PC-3 (cell line): ENCODE data around the gene CADPS2. TPM values are rescaled to one million over a fixed set of nuclear protein-coding genes. Genes with fewer than 3 reads are reported as not detected.

ENCODE experiments used
- ATAC-seq: fragments of 200-7000 bp; cut with Tn5 transposase; 2 replicates; pipeline ENCODE4 v1.9.1; 2020; ENCODE audit warnings: mild to moderate bottlenecking, moderate library complexity
- BruUV-seq: library from RNA; stranded (reverse); fragments of 400-500 nt; replicated peaks from 2 replicates; lab custom pipeline; 2021; lab: Mats Ljungman, UMichigan
- CTCF ChIA-PET: fragments of 300-600 bp; sonication (Branson Sonifier 250); formaldehyde crosslinking; loops from one replicate; lab custom pipeline; 2022; ENCODE audit warnings: antibody characterized with exemption; lab: Charles Lee
- POLR2A ChIA-PET: fragments of 300-600 bp; sonication (Branson Sonifier 250); formaldehyde crosslinking; loops from one replicate; lab custom pipeline; 2022; ENCODE audit warnings: antibody characterized with exemption; ENCODE audit not compliant: unreplicated experiment; lab: Charles Lee
- DNase-seq: peaks from one replicate; pipeline ENCODE4 v3.0.0-alpha.2; 2015
- H2AFZ ChIP-seq: fragments of 300-600 bp; sonication (generic); 2 replicates; pipeline ENCODE4 v1.6.0; 2016; ENCODE audit warnings: antibody characterized with exemption, low read length
- H3F3A ChIP-seq: fragments of 300-600 bp; sonication (generic); one replicate; pipeline ENCODE4 v1.6.0; 2017; ENCODE audit warnings: antibody characterized with exemption, low read length, control low read depth, mild to moderate bottlenecking; ENCODE audit not compliant: unreplicated experiment
- H3K27ac ChIP-seq: fragments of 300-600 bp; sonication (generic); 2 replicates; pipeline ENCODE4 v1.5.1; 2016; ENCODE audit warnings: mild to moderate bottlenecking, low read length
- H3K27me3 ChIP-seq: fragments of 300-600 bp; sonication (generic); 2 replicates; pipeline ENCODE4 v1.6.1; 2016; ENCODE audit warnings: low read length, mixed read lengths
- H3K36me3 ChIP-seq: fragments of 300-600 bp; sonication (generic); 2 replicates; pipeline ENCODE4 v1.6.1; 2016; ENCODE audit warnings: low read depth, mixed run types, low read length, mixed read lengths
- H3K4me1 ChIP-seq: fragments of 300-600 bp; sonication (generic); 2 replicates; pipeline ENCODE4 v1.5.1; 2016; ENCODE audit warnings: low read length; ENCODE audit not compliant: insufficient read depth
- H3K4me2 ChIP-seq: fragments of 300-600 bp; sonication (generic); 2 replicates; pipeline ENCODE4 v1.6.0; 2016; ENCODE audit warnings: low read length
- H3K4me3 ChIP-seq: fragments of 300-600 bp; sonication (generic); 2 replicates; pipeline ENCODE4 v1.5.1; 2016; ENCODE audit warnings: mild to moderate bottlenecking, low read length, mixed read lengths
- H3K79me2 ChIP-seq: fragments of 300-600 bp; sonication (generic); 2 replicates; pipeline ENCODE4 v1.6.1; 2017; ENCODE audit warnings: low read length, mixed read lengths
- H3K9ac ChIP-seq: fragments of 300-600 bp; sonication (generic); 2 replicates; pipeline ENCODE4 v1.6.0; 2016; ENCODE audit warnings: mild to moderate bottlenecking, low read length
- H3K9me2 ChIP-seq: fragments of 300-600 bp; sonication (generic); replicated peaks from 2 replicates; pipeline ENCODE4 v1.6.1; 2016; ENCODE audit warnings: mixed run types, low read length, mixed read lengths
- H3K9me3 ChIP-seq: fragments of 300-600 bp; sonication (generic); 2 replicates; pipeline ENCODE4 v1.6.1; 2016; ENCODE audit warnings: low read length, mixed read lengths
- H4K20me1 ChIP-seq: fragments of 300-600 bp; sonication (generic); 2 replicates; pipeline ENCODE4 v1.6.1; 2016; ENCODE audit warnings: low read length, mixed read lengths
- CTCF ChIP-seq: fragments of 300-600 bp; sonication (generic); conservative IDR thresholded peaks from 2 replicates; pipeline ENCODE4 v1.5.1; 2017; ENCODE audit warnings: antibody characterized with exemption, low read depth, mild to moderate bottlenecking, low read length
- EZH2 ChIP-seq: fragments of 300-600 bp; sonication (generic); IDR thresholded peaks from one replicate; pipeline ENCODE4 v1.6.1; 2017; ENCODE audit warnings: antibody characterized with exemption, mild to moderate bottlenecking, low read length; ENCODE audit not compliant: unreplicated experiment
- EZH2phosphoT487 ChIP-seq: fragments of 300-600 bp; sonication (generic); IDR thresholded peaks from 2 replicates; pipeline ENCODE4 v1.6.1; 2018; ENCODE audit warnings: mild to moderate bottlenecking, antibody characterized with exemption, low read length, borderline replicate concordance
- intact Hi-C: fragments of 100-400 bp; cut with micrococcal nuclease; formaldehyde crosslinking; loops from 2 replicates; pipeline ENCODE4 v1.9.0; 2023
- total RNA-seq: library from RNA; depleted of rRNA; stranded (reverse); fragments of >200 nt; gene quantifications from 2 replicates; pipeline ENCODE4 v1.2.3, GENCODE V29; 2014

CADPS2 gene
- total RNA-seq, 1 experiment from 2014 or later, result 9.4 TPM

GRCh38 chr7:122605929-122606328 is 280.3 kb downstream of the CADPS2 start:
- Histone ChIP-seq H3F3A (no peaks in the 10 kb centered on the region), H3K4me1 (no peaks in the 10 kb centered on the region), H3K4me3 (no peak overlapping the region), H3K36me3 (no peaks in the 10 kb centered on the region), H3K4me2 (no peak overlapping the region), H3K27me3 (no peaks in the 10 kb centered on the region), H3K9me3 (no peaks in the 10 kb centered on the region), H3K27ac (no peak overlapping the region), H4K20me1 (no peaks in the 10 kb centered on the region), H3K9me2 (no peaks in the 10 kb centered on the region), H3K9ac (no peak overlapping the region), H3K79me2 (no peaks in the 10 kb centered on the region), H2AFZ (no peak overlapping the region)
- BruUV-seq, result no TSS peak
- CTCF ChIA-PET, result no interaction called here
- intact Hi-C loops, result no loop called here
- POLR2A ChIA-PET, result no interaction called here
- no peak for TF ChIP-seq EZH2
- no peak for TF ChIP-seq CTCF
- no peak for TF ChIP-seq EZH2phosphoT487
- DNase-seq (no peak), ATAC-seq (no peak)

GRCh38 chr7:122604251-122604650 is 282.0 kb downstream of the CADPS2 start:
- TF ChIP-seq CTCF (no peak), EZH2phosphoT487 (no peak), EZH2 (no peak)
- ChIA-PET CTCF (no interaction called here), POLR2A (no interaction called here)

GRCh38 chr7:122602800-122603199 is 283.5 kb downstream of the CADPS2 start:
- ATAC-seq (no peak), DNase-seq (no peak)
- H3K4me2 ChIP-seq, result no peak overlapping the region
- H3K9me2 ChIP-seq, result no peaks in the 10 kb centered on the region
- ChIA-PET POLR2A (no interaction called here), CTCF (no interaction called here)
- no peaks in the 10 kb centered on the region for H3K36me3 ChIP-seq
- intact Hi-C loops, result no loop called here
- H3K9ac ChIP-seq, result no peak overlapping the region
- H3F3A ChIP-seq, result no peaks in the 10 kb centered on the region
- BruUV-seq, result no TSS peak
- no peaks in the 10 kb centered on the region for H3K9me3 ChIP-seq
- no peaks in the 10 kb centered on the region for H3K4me1 ChIP-seq
- no peak for TF ChIP-seq CTCF
- no peak for TF ChIP-seq EZH2phosphoT487
- no peak for TF ChIP-seq EZH2
- no peaks in the 10 kb centered on the region for H3K27me3 ChIP-seq
- H2AFZ ChIP-seq, result no peak overlapping the region
- no peaks in the 10 kb centered on the region for H4K20me1 ChIP-seq
- H3K4me3 ChIP-seq, result no peak overlapping the region
- H3K79me2 ChIP-seq, result no peaks in the 10 kb centered on the region
- no peak overlapping the region for H3K27ac ChIP-seq

More at GRCh38 chr7:122604251-122604650, 282.0 kb downstream of the CADPS2 start:
- Histone ChIP-seq H4K20me1 (no peaks in the 10 kb centered on the region), H3K4me2 (no peak overlapping the region), H3K27ac (no peak overlapping the region), H3K4me1 (no peaks in the 10 kb centered on the region), H3K9me2 (no peaks in the 10 kb centered on the region), H3K9ac (no peak overlapping the region), H3K4me3 (no peak overlapping the region), H3K79me2 (no peaks in the 10 kb centered on the region), H2AFZ (no peak overlapping the region), H3K27me3 (no peaks in the 10 kb centered on the region), H3K36me3 (no peaks in the 10 kb centered on the region), H3F3A (no peaks in the 10 kb centered on the region), H3K9me3 (no peaks in the 10 kb centered on the region)
- ATAC-seq (no peak), DNase-seq (no peak)
- no TSS peak for BruUV-seq
- intact Hi-C loops, result no loop called here
